Large intestine (tissue), 12 donors: Measurements from ENCODE around the gene ZNF354C. TPM values are rescaled to one million over a fixed set of nuclear protein-coding genes. Genes with fewer than 3 reads are reported as not detected.

ENCODE experiments used
- DNase-seq, 2 donors: peaks; one replicate each; pipeline versions ENCODE4 v3.0.0 to v3.0.0-alpha.2; 2013
- H3K27ac ChIP-seq: one replicate; pipeline ENCODE4 v1.5.1; 2013; ENCODE audit warnings: low read length
- H3K27me3 ChIP-seq: 2 replicates; pipeline ENCODE4 v1.6.1; 2013; ENCODE audit warnings: low read length; ENCODE audit not compliant: control insufficient read depth, insufficient read depth
- H3K36me3 ChIP-seq: 2 replicates; pipeline ENCODE4 v1.6.1; 2013; ENCODE audit warnings: low read length; ENCODE audit not compliant: control insufficient read depth, insufficient read depth
- H3K4me1 ChIP-seq: one replicate; pipeline ENCODE4 v1.6.1; 2013; ENCODE audit warnings: low read length; ENCODE audit not compliant: control insufficient read depth, insufficient read depth
- H3K4me3 ChIP-seq: one replicate; pipeline ENCODE4 v1.5.1; 2013; ENCODE audit warnings: low read length
- H3K9me3 ChIP-seq: one replicate; pipeline ENCODE4 v1.6.1; 2013; ENCODE audit warnings: mild to moderate bottlenecking, low read depth, low read length, moderate library complexity; ENCODE audit not compliant: control insufficient read depth
- WGBS: methylation state at CpG from one replicate; pipeline ENCODE4 v1.1.5; 2013; ENCODE audit warnings: low lambda C conversion rate; ENCODE audit not compliant: insufficient coverage; 5-methylcytosine and 5-hydroxymethylcytosine counted together
- long read RNA-seq, 11 donors: transcript quantifications; one replicate each; lab custom pipeline, GENCODE V29; 2026
- polyA plus RNA-seq: library from polyadenylated mRNA; unstranded; fragments of 120-200 nt; gene quantifications from one replicate; pipeline ENCODE4 v1.2.1, GENCODE V29; 2013

The ZNF354C gene
- polyA plus RNA-seq: 6.0 TPM
- long read RNA-seq, donor 1, full-length matches to known transcripts: 3 of 3 reads
- long read RNA-seq, donor 1, partial matches to known transcripts: 0 of 3 reads
- long read RNA-seq, donor 1, other reads (novel, unspliced or antisense): 0 of 3 reads
- long read RNA-seq, donor 2, full-length matches to known transcripts: 4 of 4 reads
- long read RNA-seq, donor 2, partial matches to known transcripts: 0 of 4 reads
- long read RNA-seq, donor 2, other reads (novel, unspliced or antisense): 0 of 4 reads
- long read RNA-seq, donor 3, full-length matches to known transcripts: 4 of 4 reads
- long read RNA-seq, donor 3, partial matches to known transcripts: 0 of 4 reads
- long read RNA-seq, donor 3, other reads (novel, unspliced or antisense): 0 of 4 reads
- long read RNA-seq, donor 4, full-length matches to known transcripts: 1 of 1 reads
- long read RNA-seq, donor 4, partial matches to known transcripts: 0 of 1 reads
- long read RNA-seq, donor 4, other reads (novel, unspliced or antisense): 0 of 1 reads
- long read RNA-seq, donor 5: 0 reads
- long read RNA-seq, donor 6, full-length matches to known transcripts: 1 of 1 reads
- long read RNA-seq, donor 6, partial matches to known transcripts: 0 of 1 reads
- long read RNA-seq, donor 6, other reads (novel, unspliced or antisense): 0 of 1 reads
- long read RNA-seq, donor 7: 0 reads
- long read RNA-seq, donor 8, full-length matches to known transcripts: 3 of 3 reads
- long read RNA-seq, donor 8, partial matches to known transcripts: 0 of 3 reads
- long read RNA-seq, donor 8, other reads (novel, unspliced or antisense): 0 of 3 reads
- long read RNA-seq, donor 9, full-length matches to known transcripts: 1 of 1 reads
- long read RNA-seq, donor 9, partial matches to known transcripts: 0 of 1 reads
- long read RNA-seq, donor 9, other reads (novel, unspliced or antisense): 0 of 1 reads
- long read RNA-seq, donor 10, full-length matches to known transcripts: 1 of 1 reads
- long read RNA-seq, donor 10, partial matches to known transcripts: 0 of 1 reads
- long read RNA-seq, donor 10, other reads (novel, unspliced or antisense): 0 of 1 reads
- long read RNA-seq, donor 11, full-length matches to known transcripts: 1 of 1 reads
- long read RNA-seq, donor 11, partial matches to known transcripts: 0 of 1 reads
- long read RNA-seq, donor 11, other reads (novel, unspliced or antisense): 0 of 1 reads

DNA sequence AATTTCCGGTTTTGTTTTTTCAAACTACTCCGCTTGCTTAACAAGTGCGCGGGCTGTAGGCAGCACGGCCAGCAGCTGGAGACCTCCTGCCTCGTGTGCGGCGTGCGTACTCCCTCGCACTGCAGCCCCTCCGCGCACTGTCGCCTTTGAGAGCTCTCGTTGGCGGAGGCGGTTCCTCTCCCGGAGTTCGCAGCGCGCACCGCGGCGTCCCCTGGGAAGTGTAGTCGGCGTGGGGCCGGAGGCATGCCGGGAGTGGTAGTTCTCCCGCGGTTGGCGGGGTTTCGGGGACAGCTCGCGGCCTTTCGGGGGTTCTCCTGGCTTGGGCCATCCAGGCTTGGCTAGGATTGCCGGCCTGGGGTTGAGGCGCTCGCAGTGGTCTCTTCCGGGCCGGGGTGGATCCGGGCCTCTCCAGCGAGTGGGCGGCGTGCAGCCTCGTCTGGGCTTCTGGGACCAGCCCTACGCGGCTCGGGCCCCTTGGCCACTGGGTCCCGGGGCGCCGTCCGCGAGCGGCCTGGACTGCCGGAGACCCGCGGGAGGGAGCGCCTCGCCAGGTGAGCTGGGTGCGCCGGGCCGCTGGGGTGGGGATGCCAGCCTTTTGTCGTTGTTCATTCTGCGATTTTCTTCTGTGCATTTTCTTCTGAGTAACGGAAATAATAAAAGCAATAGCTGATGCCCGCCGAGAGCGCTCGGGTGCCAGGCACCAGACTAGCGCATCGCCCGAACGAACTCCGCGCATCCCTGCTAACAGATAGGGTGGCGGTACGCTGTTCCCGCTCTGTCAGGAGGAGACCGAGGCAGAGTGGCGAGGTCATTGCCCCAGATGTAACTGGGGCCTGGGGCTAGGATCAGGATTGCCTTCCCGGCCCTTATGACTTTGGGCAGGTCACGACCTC lies at the start of gene ZNF354C:
Gene ZNF354C (plus strand): TSS at position 258 of the 893 bp plus-strand sequence. CDS start 1,696 bp downstream, outside the sequence.
- peak within 1 kb of the TSS; percentile 51 for H3K27ac ChIP-seq
- H3K27me3 ChIP-seq: no peaks in the 10 kb centered on the region
- DNase-seq: peak; percentile 81 to 91
- peaks cover 10% of the 10 kb centered on the region for H3K9me3 ChIP-seq
- peak within 1 kb of the TSS; percentile 76 for H3K4me3 ChIP-seq
- no CpG with 5 or more reads among the region's 81 CpGs for WGBS
- H3K4me1 ChIP-seq: peaks cover 6% of the 10 kb centered on the region
- H3K36me3 ChIP-seq: peaks cover 13% of the 10 kb centered on the region

DNA sequence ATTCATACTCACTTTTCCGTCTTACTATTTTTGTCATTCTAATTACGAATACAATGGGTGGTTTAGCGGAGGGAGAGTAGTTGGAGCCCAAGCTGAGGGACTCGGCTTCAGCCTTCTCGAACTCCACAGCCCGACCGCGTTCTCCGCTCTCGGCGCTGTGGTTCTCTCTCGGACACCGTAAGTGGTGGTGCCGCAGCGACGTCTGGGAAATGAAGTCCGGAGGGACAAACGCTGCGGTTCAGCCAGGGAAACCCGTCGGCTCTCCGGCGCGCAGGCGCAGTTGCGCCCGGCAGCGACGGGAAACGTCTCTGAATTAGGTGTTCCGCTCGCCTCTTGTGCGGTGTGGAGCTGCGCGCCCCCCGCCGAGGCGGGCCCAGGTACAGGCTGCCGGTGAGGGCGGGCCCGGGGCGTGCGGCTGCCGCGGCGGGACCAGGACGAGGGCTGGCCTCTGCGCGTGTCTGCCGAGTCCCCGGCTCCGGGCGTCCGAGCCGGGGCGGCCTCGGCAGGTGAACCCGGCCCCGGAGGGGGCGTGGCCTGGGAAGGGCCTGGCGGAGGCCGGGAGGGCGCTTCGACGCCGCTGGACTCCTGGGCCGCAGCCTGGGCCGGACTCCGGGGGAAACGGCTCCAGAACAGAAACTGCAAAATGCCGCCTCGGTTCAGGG lies 36.5 kb upstream of the ZNF354C start, which contains the start of gene ZNF879:
Gene ZNF879 (plus strand): TSS at position 277 of the 662 bp plus-strand sequence. CDS start 1,201 bp downstream, outside the sequence.
- H3K4me1 ChIP-seq: no peaks in the 10 kb centered on the region
- no peak within 1 kb of the TSS for H3K27ac ChIP-seq
- H3K4me3 ChIP-seq: peak within 1 kb of the TSS; percentile 59
- WGBS: 2% methylated on average over 9 of the region's 72 CpGs
- H3K27me3 ChIP-seq: no peaks in the 10 kb centered on the region
- peaks cover 24% of the 10 kb centered on the region for H3K36me3 ChIP-seq
- peak; percentile 94 to 97 for DNase-seq
- H3K9me3 ChIP-seq: peaks cover 21% of the 10 kb centered on the region

DNA sequence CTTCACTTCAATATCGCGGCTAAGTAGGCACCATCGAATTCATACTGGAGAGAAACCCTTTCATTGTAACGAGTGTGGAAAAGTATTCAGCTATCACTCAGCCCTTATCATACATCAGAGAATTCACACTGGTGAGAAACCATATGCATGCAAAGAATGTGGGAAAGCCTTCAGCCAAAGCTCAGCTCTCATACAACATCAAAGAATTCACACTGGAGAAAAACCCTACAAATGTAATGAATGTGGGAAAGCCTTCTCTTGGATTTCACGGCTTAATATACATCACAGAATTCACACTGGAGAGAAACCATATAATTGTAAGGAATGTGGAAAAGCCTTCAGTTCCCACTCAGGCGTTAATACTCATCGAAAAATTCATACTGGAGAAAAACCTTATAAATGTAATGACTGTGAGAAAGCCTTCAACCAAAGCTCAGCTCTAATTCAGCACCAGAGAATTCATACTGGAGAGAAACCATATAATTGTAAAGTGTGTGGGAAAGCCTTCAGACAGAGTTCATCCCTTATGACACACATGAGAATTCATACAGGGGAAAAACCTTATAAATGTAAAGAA lies 27.1 kb upstream of the ZNF354C start:
- 100% methylated on average over 1 of the region's 7 CpGs for WGBS
- H3K4me3 ChIP-seq: no peak overlapping the region
- peaks cover 35% of the 10 kb centered on the region for H3K36me3 ChIP-seq

DNA sequence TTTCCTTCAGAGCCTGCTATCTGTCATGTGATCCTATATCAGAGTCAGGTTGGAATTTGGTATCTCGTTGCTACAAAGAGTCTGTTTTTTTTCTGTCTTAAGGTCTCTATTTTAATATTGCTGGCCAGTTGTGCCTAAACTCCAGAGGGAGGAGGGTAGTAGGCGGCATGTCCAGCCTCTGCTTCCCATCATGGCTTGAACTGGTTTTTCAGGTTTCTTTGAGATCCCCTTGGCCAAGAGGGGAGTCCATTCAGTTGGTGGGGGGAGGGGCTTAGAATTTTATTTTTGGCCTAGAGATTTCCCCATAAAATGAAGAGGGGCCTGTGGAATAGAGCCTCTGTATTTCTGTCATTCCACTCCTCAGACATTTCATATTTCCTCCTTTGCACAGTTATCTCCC lies 15.4 kb upstream of the ZNF354C start:
- Histone ChIP-seq H3K4me1 (no peaks in the 10 kb centered on the region), H3K4me3 (no peak overlapping the region), H3K27me3 (no peaks in the 10 kb centered on the region), H3K36me3 (no peaks in the 10 kb centered on the region), H3K27ac (no peak overlapping the region), H3K9me3 (no peaks in the 10 kb centered on the region)
- no peak for DNase-seq
- no CpG with 5 or more reads among the region's 2 CpGs for WGBS

More for the DNA sequence above, 27.1 kb upstream of the ZNF354C start:
- Histone ChIP-seq H3K27me3 (no peaks in the 10 kb centered on the region), H3K9me3 (peaks cover 33% of the 10 kb centered on the region), H3K27ac (no peak overlapping the region), H3K4me1 (no peaks in the 10 kb centered on the region)
- no peak for DNase-seq

DNA sequence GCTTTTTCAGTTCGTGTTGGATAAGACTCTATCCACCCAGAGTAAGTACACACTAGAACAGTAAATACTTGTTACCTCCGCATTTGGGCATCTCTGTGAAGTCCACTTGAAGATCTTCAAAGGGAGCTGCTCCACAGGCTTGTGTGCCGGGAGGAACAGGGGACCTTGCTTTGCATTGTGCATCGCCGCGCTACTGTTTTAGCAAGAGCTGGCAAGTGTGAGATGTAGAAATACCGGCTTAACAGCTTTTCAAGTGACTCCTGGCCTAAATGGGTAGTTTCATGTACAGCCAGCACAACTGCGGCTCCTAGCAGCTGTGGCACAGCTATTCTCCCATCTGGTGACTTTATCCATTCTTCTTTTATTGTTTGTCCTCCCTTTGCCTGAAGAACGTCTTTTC lies 8.4 kb upstream of the ZNF354C start:
- WGBS: 60% methylated on average over 1 of the region's 9 CpGs

DNA sequence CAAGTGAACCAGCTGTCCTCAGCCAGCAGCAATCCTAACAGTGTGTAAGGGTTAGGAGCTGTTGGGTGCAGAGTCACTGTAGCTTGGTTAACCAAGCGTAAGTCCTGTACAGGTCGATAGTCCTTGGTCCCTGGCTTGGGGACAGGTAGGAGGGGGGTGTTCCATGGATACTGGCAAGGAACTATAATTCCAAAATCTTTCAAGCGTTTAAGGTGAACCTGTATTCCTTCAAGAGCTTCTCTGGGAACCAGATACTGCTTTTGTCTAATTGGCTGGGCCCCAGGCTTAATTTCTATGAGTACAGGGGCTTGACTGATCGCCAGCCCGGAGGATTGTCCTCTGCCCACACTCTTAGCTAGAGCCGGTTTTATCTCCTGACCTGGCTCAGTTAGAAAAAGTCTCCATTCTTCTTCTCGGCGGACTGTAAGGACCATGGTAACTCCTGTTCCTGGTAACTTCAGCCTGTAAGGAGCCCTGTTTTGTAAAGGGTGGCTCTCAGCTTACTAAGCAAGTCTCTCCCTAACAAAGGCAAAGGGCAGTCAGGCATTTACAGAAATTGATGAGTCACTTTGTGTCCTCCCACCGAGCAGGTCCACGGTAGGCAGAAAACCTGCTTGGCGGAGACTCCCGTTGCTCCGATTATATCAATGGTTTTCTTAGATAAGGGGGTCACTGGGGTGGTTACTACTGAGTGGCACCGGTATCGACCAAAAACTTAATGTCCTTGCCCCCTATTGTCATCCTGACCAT lies 6.0 kb upstream of the ZNF354C start:
- Histone ChIP-seq H3K4me1 (no peaks in the 10 kb centered on the region), H3K27ac (no peak overlapping the region), H3K9me3 (no peaks in the 10 kb centered on the region), H3K36me3 (no peaks in the 10 kb centered on the region), H3K4me3 (no peak overlapping the region), H3K27me3 (no peaks in the 10 kb centered on the region)
- WGBS: no CpG with 5 or more reads among the region's 15 CpGs
- DNase-seq: no peak

More for the DNA sequence above, 8.4 kb upstream of the ZNF354C start:
- DNase-seq: no peak
- no peak overlapping the region for H3K27ac ChIP-seq
- no peaks in the 10 kb centered on the region for H3K9me3 ChIP-seq
- H3K4me1 ChIP-seq: no peaks in the 10 kb centered on the region
- no peaks in the 10 kb centered on the region for H3K36me3 ChIP-seq
- no peak overlapping the region for H3K4me3 ChIP-seq
- no peaks in the 10 kb centered on the region for H3K27me3 ChIP-seq

DNA sequence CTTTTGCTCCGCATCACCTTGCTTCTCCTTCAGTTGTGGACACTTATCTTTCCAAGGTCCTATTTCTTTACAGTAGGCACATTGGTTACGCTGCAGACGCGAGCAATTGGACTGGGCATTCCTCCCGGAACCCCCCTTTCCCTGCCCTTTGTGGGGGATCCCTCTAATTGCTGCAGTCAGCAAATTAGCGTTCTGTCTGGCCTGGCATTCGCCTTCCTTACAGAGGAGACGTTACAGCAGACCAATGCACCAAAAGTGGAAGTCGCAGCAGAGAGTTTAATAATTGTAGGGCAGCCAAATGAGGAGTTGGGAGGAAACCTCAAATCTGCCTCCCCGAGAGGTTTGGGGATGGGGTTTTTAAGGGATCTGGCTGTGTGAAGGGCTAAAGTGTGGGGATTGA lies 5.3 kb upstream of the ZNF354C start:
- no peak overlapping the region for H3K4me3 ChIP-seq
- no peak overlapping the region for H3K27ac ChIP-seq
- 95% methylated on average over 4 of the region's 10 CpGs for WGBS
- H3K27me3 ChIP-seq: no peaks in the 10 kb centered on the region
- no peaks in the 10 kb centered on the region for H3K9me3 ChIP-seq
- no peaks in the 10 kb centered on the region for H3K4me1 ChIP-seq
- DNase-seq: no peak
- no peaks in the 10 kb centered on the region for H3K36me3 ChIP-seq

DNA sequence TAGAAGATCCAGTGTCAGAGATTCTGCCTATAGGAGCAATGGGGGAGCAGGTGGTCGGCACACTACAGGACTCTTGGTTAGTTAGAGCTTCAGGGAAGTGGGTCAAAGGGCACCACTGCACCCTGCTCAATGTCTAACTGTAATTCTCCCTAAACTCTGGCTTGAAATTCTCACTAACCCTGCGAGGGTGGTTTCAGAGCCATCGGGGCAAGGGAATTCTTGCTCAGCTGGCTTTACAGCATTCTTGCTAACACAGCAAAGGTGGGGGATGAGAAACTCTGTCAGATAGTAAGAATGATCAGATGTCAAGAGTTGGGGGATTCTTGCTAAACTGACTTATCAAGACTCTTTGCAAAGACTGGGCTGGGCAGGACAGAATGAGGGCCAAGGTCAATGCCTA lies 4.7 kb upstream of the ZNF354C start:
- WGBS: no CpG with 5 or more reads among the region's 3 CpGs
- no peaks in the 10 kb centered on the region for H3K4me1 ChIP-seq
- no peak for DNase-seq
- no peaks in the 10 kb centered on the region for H3K36me3 ChIP-seq
- no peaks in the 10 kb centered on the region for H3K27me3 ChIP-seq
- no peaks in the 10 kb centered on the region for H3K9me3 ChIP-seq
- H3K4me3 ChIP-seq: no peak overlapping the region
- H3K27ac ChIP-seq: no peak overlapping the region
